Astrocyte (in vitro differentiated cells and primary cell): Measurements from ENCODE around the gene AGT.

ENCODE experiments used
- EZH2 ChIP-seq: IDR thresholded peaks from 2 replicates; pipeline ENCODE4 v1.6.1; 2012; ENCODE audit warnings: mild to moderate bottlenecking, low read length, inconsistent platforms; ENCODE audit not compliant: insufficient read depth
- TF ChIP-seq, protein P1 (sequence below): IDR thresholded peaks from 2 replicates; pipeline ENCODE4 v1.5.1; 2011; ENCODE audit warnings: low read depth, mild to moderate bottlenecking, inconsistent platforms, low read length, moderate library complexity; ENCODE audit not compliant: insufficient read depth

GRCh38 chr1:230749635-230750034 is 35.7 kb upstream of the AGT start:
- TF ChIP-seq, protein P1, sequence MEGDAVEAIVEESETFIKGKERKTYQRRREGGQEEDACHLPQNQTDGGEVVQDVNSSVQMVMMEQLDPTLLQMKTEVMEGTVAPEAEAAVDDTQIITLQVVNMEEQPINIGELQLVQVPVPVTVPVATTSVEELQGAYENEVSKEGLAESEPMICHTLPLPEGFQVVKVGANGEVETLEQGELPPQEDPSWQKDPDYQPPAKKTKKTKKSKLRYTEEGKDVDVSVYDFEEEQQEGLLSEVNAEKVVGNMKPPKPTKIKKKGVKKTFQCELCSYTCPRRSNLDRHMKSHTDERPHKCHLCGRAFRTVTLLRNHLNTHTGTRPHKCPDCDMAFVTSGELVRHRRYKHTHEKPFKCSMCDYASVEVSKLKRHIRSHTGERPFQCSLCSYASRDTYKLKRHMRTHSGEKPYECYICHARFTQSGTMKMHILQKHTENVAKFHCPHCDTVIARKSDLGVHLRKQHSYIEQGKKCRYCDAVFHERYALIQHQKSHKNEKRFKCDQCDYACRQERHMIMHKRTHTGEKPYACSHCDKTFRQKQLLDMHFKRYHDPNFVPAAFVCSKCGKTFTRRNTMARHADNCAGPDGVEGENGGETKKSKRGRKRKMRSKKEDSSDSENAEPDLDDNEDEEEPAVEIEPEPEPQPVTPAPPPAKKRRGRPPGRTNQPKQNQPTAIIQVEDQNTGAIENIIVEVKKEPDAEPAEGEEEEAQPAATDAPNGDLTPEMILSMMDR: no peak
- no peak for TF ChIP-seq EZH2
